ENCODE data around the gene EPHB4.

- TF ChIP-seq FOXP4 (CRISPR knock-in tag; IDR thresholded peaks at IDR 0.05) = no peak
- no peak for TF ChIP-seq USF2 (CRISPR knock-in tag; IDR thresholded peaks at IDR 0.05)
- TF ChIP-seq CTCF (IDR thresholded peaks at IDR 0.05) = no peak
- no peak for TF ChIP-seq MAX (CRISPR knock-in tag; IDR thresholded peaks at IDR 0.05)
- no peak for TF ChIP-seq NFYB (CRISPR knock-in tag; conservative IDR thresholded peaks at IDR 0.05; ENCODE audit: low read depth)
- no peak for TF ChIP-seq AFF4 (CRISPR knock-in tag; IDR thresholded peaks at IDR 0.05; ENCODE audit: borderline replicate concordance)
- no peak for TF ChIP-seq ZBTB43 (CRISPR knock-in tag; IDR thresholded peaks at IDR 0.05)
- no peak for TF ChIP-seq STAT6 (CRISPR knock-in tag; conservative IDR thresholded peaks at IDR 0.05; ENCODE audit: low read depth)
These were observed 20.0 kb upstream of the EPHB4 start for GRCh38 chr7:100847360-100847759.
